WTC11 (cell line): ENCODE results near the gene STPG3.

ENCODE experiments used
- CTCF ChIP-seq: fragments of 200-600 bp; IDR thresholded peaks from 2 replicates; pipeline ENCODE4 v1.8.0; 2022; ENCODE audit warnings: antibody characterized with exemption
- ZNF423 ChIP-seq: fragments of 250-450 bp; sonication (Bioruptor Pico); IDR thresholded peaks from 2 replicates; pipeline ENCODE4 v2.1.2; 2022; ENCODE audit warnings: mild to moderate bottlenecking, moderate library complexity

- TF ChIP-seq CTCF = no peak
- TF ChIP-seq ZNF423 (CRISPR knock-in tag) = no peak
Measured at GRCh38 chr9:137221506-137222111, 29.5 kb upstream of the STPG3 start.
